GM18507 (cell line): ENCODE measurements around the gene CACTIN.

ENCODE experiments used
- DNase-seq: peaks from one replicate; pipeline ENCODE4 v3.0.0; 2011; ENCODE audit warnings: low read depth; ENCODE audit not compliant: insufficient read length; ENCODE audit errors: extremely low spot score
- FAIRE-seq: peaks from 2 replicates; lab custom pipeline; 2011; peaks lifted over from hg19 to GRCh38; lab: Jason Lieb, UNC

The CACTIN gene

GRCh38 chr19:3664879-3665642 is 38.5 kb upstream of the CACTIN start:
- FAIRE-seq (peak; percentile 48), DNase-seq (no peak)

GRCh38 chr19:3663838-3664237 is 37.2 kb upstream of the CACTIN start:
- DNase-seq, result no peak
- no peak for FAIRE-seq

- no peak for FAIRE-seq
- no peak for DNase-seq
These were observed 35.0 kb upstream of the CACTIN start for GRCh38 chr19:3661284-3662238.

GRCh38 chr19:3660493-3661219 is 34.1 kb upstream of the CACTIN start:
- DNase-seq, result no peak
- no peak for FAIRE-seq

GRCh38 chr19:3659746-3660112 is 33.1 kb upstream of the CACTIN start:
- DNase-seq, result no peak
- no peak for FAIRE-seq

GRCh38 chr19:3658870-3659745 is 32.5 kb upstream of the CACTIN start:
- DNase-seq (no peak), FAIRE-seq (no peak)

GRCh38 chr19:3658004-3658869 is 31.6 kb upstream of the CACTIN start:
- no peak for DNase-seq
- no peak for FAIRE-seq

GRCh38 chr19:3657395-3657769 is 30.8 kb upstream of the CACTIN start:
- FAIRE-seq (no peak), DNase-seq (no peak)

- FAIRE-seq, result no peak
- DNase-seq, result no peak
These were observed 30.3 kb upstream of the CACTIN start for GRCh38 chr19:3656747-3657394.

- no peak for DNase-seq
- FAIRE-seq, result no peak
These were observed 29.6 kb upstream of the CACTIN start for GRCh38 chr19:3656073-3656746.

GRCh38 chr19:3655402-3656072 is 28.9 kb upstream of the CACTIN start:
- DNase-seq, result no peak
- FAIRE-seq, result no peak

GRCh38 chr19:3653865-3654513 is 27.4 kb upstream of the CACTIN start:
- DNase-seq (no peak), FAIRE-seq (no peak)

- DNase-seq (no peak), FAIRE-seq (no peak)
These were observed 26.6 kb upstream of the CACTIN start for GRCh38 chr19:3653081-3653795.

GRCh38 chr19:3652422-3652821 is 25.8 kb upstream of the CACTIN start:
- FAIRE-seq (no peak), DNase-seq (no peak)

- no peak for FAIRE-seq
These were observed 25.1 kb upstream of the CACTIN start for GRCh38 chr19:3651684-3652083.

GRCh38 chr19:3649888-3650287 is 23.3 kb upstream of the CACTIN start:
- FAIRE-seq (no peak), DNase-seq (no peak)

More at GRCh38 chr19:3651684-3652083, 25.1 kb upstream of the CACTIN start:
- no peak for DNase-seq
